H1 (cell line): ENCODE data around the gene PHACTR1. TPM values are rescaled to one million over a fixed set of nuclear protein-coding genes. Genes with fewer than 3 reads are reported as not detected.

Experiments used
- CTCF ChIA-PET: fragments of 300-600 bp; sonication (Branson Sonifier 250); formaldehyde crosslinking; loops from one replicate; lab custom pipeline; 2021; ENCODE audit not compliant: partially characterized antibody; lab: Charles Lee
- POLR2A ChIA-PET: fragments of 300-600 bp; sonication (Branson Sonifier 250); formaldehyde crosslinking; loops from one replicate; lab custom pipeline; 2021; ENCODE audit warnings: inconsistent platforms; ENCODE audit not compliant: partially characterized antibody; lab: Charles Lee
- DNase-seq, 2 experiments: peaks; one replicate each; pipeline versions ENCODE4 v3.0.0 to v3.0.0-alpha.2; 2010 to 2022; ENCODE audit warnings: low spot score in 2 of 2, low read depth in 1 of 2, mixed read lengths in 1 of 2
- FAIRE-seq: peaks from 2 replicates; lab custom pipeline; 2011; peaks lifted over from hg19 to GRCh38; lab: Jason Lieb, UNC
- H2AFZ ChIP-seq: 2 replicates; pipeline ENCODE4 v1.8.1; 2012; ENCODE audit warnings: low read length, inconsistent platforms
- H2AK5ac ChIP-seq: 2 replicates; pipeline ENCODE4 v1.6.1; 2013; ENCODE audit warnings: low read depth, low read length
- H2BK120ac ChIP-seq: replicated peaks from 2 replicates; pipeline ENCODE3; 2013; ENCODE audit warnings: low read depth, low read length, inconsistent platforms
- H2BK12ac ChIP-seq: 2 replicates; pipeline ENCODE4 v1.6.1; 2013; ENCODE audit warnings: low read depth, low read length
- H2BK15ac ChIP-seq: 2 replicates; pipeline ENCODE4 v1.6.1; 2013; ENCODE audit warnings: low read length
- H2BK20ac ChIP-seq: 2 replicates; pipeline ENCODE4 v1.6.1; 2013; ENCODE audit warnings: low read length
- H2BK5ac ChIP-seq: 2 replicates; pipeline ENCODE4 v1.6.1; 2013; ENCODE audit warnings: low read depth, low read length
- H3K14ac ChIP-seq: 2 replicates; pipeline ENCODE4 v1.6.1; 2013; ENCODE audit warnings: inconsistent platforms; ENCODE audit not compliant: insufficient read length
- H3K18ac ChIP-seq: 2 replicates; pipeline ENCODE4 v1.6.1; 2013; ENCODE audit warnings: low read length; ENCODE audit errors: extremely low read depth
- H3K23ac ChIP-seq: 2 replicates; pipeline ENCODE4 v1.6.1; 2013; ENCODE audit warnings: inconsistent platforms; ENCODE audit not compliant: insufficient read length
- H3K23me2 ChIP-seq: 2 replicates; pipeline ENCODE4 v1.6.1; 2013; ENCODE audit warnings: low read depth, low read length
- H3K27ac ChIP-seq: 2 replicates; pipeline ENCODE4 v1.6.1; 2011; ENCODE audit warnings: low read depth, low read length, inconsistent platforms
- H3K27me3 ChIP-seq, 4 experiments: replicated peaks in 1 of 4; 1 replicate in 1 of 4; 2 replicates in 3 of 4; pipeline versions ENCODE4 v1.6.1 to v1.8.1; 2011 to 2013; ENCODE audit warnings: low read length in 3 of 4, mild to moderate bottlenecking in 3 of 4, inconsistent platforms in 2 of 4, mixed read lengths in 2 of 4, moderate library complexity in 1 of 4; ENCODE audit not compliant: control insufficient read depth in 3 of 4, insufficient read depth in 3 of 4; ENCODE audit errors: extremely low read depth in 1 of 4
- H3K36me3 ChIP-seq, 4 experiments: 2 replicates each; pipeline versions ENCODE4 v1.6.1 to v1.8.1; 2011 to 2013; ENCODE audit warnings: mild to moderate bottlenecking in 4 of 4, low read length in 3 of 4, moderate library complexity in 2 of 4, control low read depth in 1 of 4, inconsistent platforms in 1 of 4; ENCODE audit not compliant: insufficient read depth in 4 of 4, control insufficient read depth in 2 of 4
- H3K4ac ChIP-seq: replicated peaks from 2 replicates; pipeline ENCODE3; 2013; ENCODE audit warnings: low read length, low read depth, mixed read lengths, inconsistent platforms; ENCODE audit not compliant: insufficient read length
- H3K4me1 ChIP-seq, 4 experiments: replicated peaks in 1 of 4; 1 replicate in 1 of 4; 2 replicates in 3 of 4; pipeline versions ENCODE4 v1.6.1 to v1.8.1; 2011 to 2013; ENCODE audit warnings: low read length in 3 of 4, inconsistent platforms in 2 of 4, mixed read lengths in 1 of 4; ENCODE audit not compliant: insufficient read depth in 4 of 4, control insufficient read depth in 3 of 4
- H3K4me2 ChIP-seq, 2 experiments: 2 replicates each; pipeline versions ENCODE4 v1.6.1 to v1.8.1; 2011 to 2013; ENCODE audit warnings: low read depth in 2 of 2, low read length in 2 of 2, control low read depth in 1 of 2, inconsistent platforms in 1 of 2, mild to moderate bottlenecking in 1 of 2; ENCODE audit not compliant: insufficient read depth in 1 of 2
- H3K4me3 ChIP-seq, 4 experiments: fragments of 200-600, 300-600 bp in 1 of 4; sonication (generic), shearing (Covaris generic), sonication (Bioruptor Twin) in 1 of 4; 2 replicates each; pipeline versions ENCODE4 v1.5.1 to v1.8.1; 2011 to 2016; ENCODE audit warnings: low read length in 4 of 4, low read depth in 3 of 4, control low read depth in 2 of 4, inconsistent platforms in 2 of 4, mild to moderate bottlenecking in 2 of 4, mixed read lengths in 1 of 4, moderate library complexity in 1 of 4; ENCODE audit not compliant: insufficient read depth in 2 of 4; ENCODE audit errors: extremely low read depth in 1 of 4
- H3K56ac ChIP-seq: replicated peaks from 2 replicates; pipeline ENCODE3; 2013; ENCODE audit warnings: low read depth, mild to moderate bottlenecking, mixed read lengths, low read length, inconsistent platforms; ENCODE audit not compliant: insufficient read length
- H3K79me1 ChIP-seq: 2 replicates; pipeline ENCODE4 v1.6.1; 2013; ENCODE audit warnings: low read depth, low read length, control low read depth
- H3K79me2 ChIP-seq, 2 experiments: 2 replicates each; pipeline versions ENCODE4 v1.6.1 to v1.8.1; 2012 to 2013; ENCODE audit warnings: low read length in 2 of 2, mild to moderate bottlenecking in 2 of 2, inconsistent platforms in 1 of 2; ENCODE audit not compliant: insufficient read depth in 2 of 2, control insufficient read depth in 1 of 2
- H3K9ac ChIP-seq, 4 experiments: replicated peaks in 1 of 4; 1 replicate in 1 of 4; 2 replicates in 3 of 4; pipeline versions ENCODE4 v1.6.1 to v1.8.1; 2011 to 2013; ENCODE audit warnings: low read depth in 3 of 4, low read length in 3 of 4, control low read depth in 2 of 4, mild to moderate bottlenecking in 2 of 4, moderate library complexity in 2 of 4, inconsistent platforms in 1 of 4; ENCODE audit errors: extremely low read depth in 1 of 4
- H3K9me3 ChIP-seq, 2 experiments: 2 replicates each; pipeline versions ENCODE4 v1.6.1 to v1.8.1; 2012 to 2013; ENCODE audit warnings: mild to moderate bottlenecking in 2 of 2, moderate library complexity in 2 of 2, control low read depth in 1 of 2, inconsistent platforms in 1 of 2, low read depth in 1 of 2, low read length in 1 of 2, mixed read lengths in 1 of 2; ENCODE audit not compliant: insufficient read depth in 2 of 2
- H4K20me1 ChIP-seq, 2 experiments: replicated peaks in 1 of 2; 2 replicates each; pipeline versions ENCODE3 to v1.8.1; 2011 to 2013; ENCODE audit warnings: inconsistent platforms in 2 of 2, low read length in 2 of 2, mild to moderate bottlenecking in 1 of 2; ENCODE audit not compliant: insufficient read depth in 2 of 2, control insufficient read depth in 1 of 2
- H4K5ac ChIP-seq: 2 replicates; pipeline ENCODE4 v1.6.1; 2013; ENCODE audit warnings: low read length, low read depth, mixed read lengths, inconsistent platforms; ENCODE audit not compliant: insufficient read length
- H4K8ac ChIP-seq: 2 replicates; pipeline ENCODE4 v1.8.0; 2013; ENCODE audit warnings: mild to moderate bottlenecking, moderate library complexity, low read length, inconsistent platforms; ENCODE audit not compliant: insufficient read depth; ENCODE audit errors: extremely low read depth
- H4K91ac ChIP-seq: replicated peaks from 2 replicates; pipeline ENCODE3; 2013; ENCODE audit warnings: low read length, mixed read lengths, inconsistent platforms; ENCODE audit not compliant: insufficient read length
- ATF2 ChIP-seq: IDR thresholded peaks from 2 replicates; pipeline ENCODE4 v1.6.1; 2012; ENCODE audit warnings: low read length, inconsistent platforms
- CBX5 ChIP-seq: fragments of 300-800, 300-1000 bp; sonication (generic); IDR thresholded peaks from 2 replicates; pipeline ENCODE4 v1.7.1; 2016; ENCODE audit warnings: antibody characterized with exemption, low read length, low read depth
- CEBPB ChIP-seq: IDR thresholded peaks from 2 replicates; pipeline ENCODE4 v1.6.1; 2012; ENCODE audit warnings: low read depth, low read length
- KDM1A ChIP-seq: fragments of 200-600, 300-600 bp; sonication (generic); IDR thresholded peaks from 2 replicates; pipeline ENCODE4 v1.7.1; 2016; ENCODE audit warnings: mild to moderate bottlenecking, low read length, borderline replicate concordance
- RNF2 ChIP-seq: fragments of 200-900, 300-1000 bp; sonication (generic); IDR thresholded peaks from 2 replicates; pipeline ENCODE4 v1.7.1; 2016; ENCODE audit warnings: borderline replicate concordance, low read depth, mild to moderate bottlenecking, antibody characterized with exemption, low read length; ENCODE audit not compliant: poor library complexity, severe bottlenecking; ENCODE audit errors: missing control alignments
- SIRT6 ChIP-seq: IDR thresholded peaks from one replicate; pipeline ENCODE4 v1.7.1; 2012; ENCODE audit warnings: low read length, inconsistent platforms
- SP1 ChIP-seq: IDR thresholded peaks from 2 replicates; pipeline ENCODE4 v1.6.1; 2011; ENCODE audit warnings: low read depth, low read length
- SP2 ChIP-seq: IDR thresholded peaks from 2 replicates; pipeline ENCODE4 v1.6.1; 2012; ENCODE audit warnings: mild to moderate bottlenecking, low read length, inconsistent platforms
- TAF1 ChIP-seq: IDR thresholded peaks from 2 replicates; pipeline ENCODE4 v1.6.1; 2011; ENCODE audit warnings: mild to moderate bottlenecking, low read depth, low read length
- WGBS, 2 experiments: shearing (Covaris generic) in 1 of 2; methylation state at CpG; one replicate each; pipeline versions ENCODE4 v1.1.6 to v1.1.7; 2013 to 2015; ENCODE audit warnings: low lambda C conversion rate in 2 of 2, mixed read lengths in 2 of 2, inconsistent platforms in 1 of 2, low coverage in 1 of 2, missing lambda C conversion rate in 1 of 2; ENCODE audit not compliant: insufficient replicate concordance in 2 of 2, insufficient coverage in 1 of 2, insufficient read length in 1 of 2; ENCODE audit errors: extremely low coverage in 1 of 2, missing lambda C conversion rate in 1 of 2; 5-methylcytosine and 5-hydroxymethylcytosine counted together
- polyA plus RNA-seq, 7 experiments: library from polyadenylated mRNA; depleted of rRNA in 3 of 7; stranded (reverse) in 5 of 7; unstranded in 2 of 7; fragments of >200 nt in 5 of 7; fragments of 200-250 nt in 2 of 7; gene quantifications; 1 replicate in 5 of 7; 2 replicates in 1 of 7; 4 replicates in 1 of 7; pipeline versions ENCODE4 v1.2.1 to v1.2.3, GENCODE V29; 2011 to 2013; ENCODE audit warnings: missing spikeins in 2 of 7, mixed read lengths in 2 of 7
- total RNA-seq: library from RNA; stranded (reverse); fragmentation: NEBNext Ultra II Directional; extraction: Animal tissue kit (Norgen Biotek cat#: 25700); gene quantifications from 2 replicates; pipeline ENCODE4 v1.2.1, GENCODE V29; 2021

The PHACTR1 gene
- total and polyA plus RNA-seq, 2 of the 8 experiments (the other 6 are each of a cell fraction or from before 2014, with no cell fraction given): 3.9 to 17.1 TPM

GRCh38 chr6:12749531-12750379 lies 33.2 kb downstream of the PHACTR1 start:
- H2AK5ac ChIP-seq: no peak overlapping the region
- CTCF ChIA-PET: interaction anchor here (0.7 to 1.4 kb wide), 2 partner anchors 11 to 116 kb away, joined by 3 read pairs; no protein-coding TSS in a partner anchor
- no peak for TF ChIP-seq CEBPB
- no peak for TF ChIP-seq ATF2
- TF ChIP-seq CBX5: no peak
- no peak for TF ChIP-seq RNF2
- TF ChIP-seq KDM1A: no peak
- TF ChIP-seq SP2: no peak
- TF ChIP-seq SIRT6: no peak
- no peak for TF ChIP-seq SP1
- TF ChIP-seq TAF1: no peak

More at GRCh38 chr6:12749531-12750379, 33.2 kb downstream of the PHACTR1 start:
- peak overlapping the region; percentile 43; the same call in 1 of the 2 replicates for H2BK12ac ChIP-seq
- peaks cover 0 to 2% of the 10 kb centered on the region in 2 experiments for H4K20me1 ChIP-seq
- H2BK20ac ChIP-seq: peak overlapping the region; percentile 49; the same call in 1 of the 2 replicates
- 1% methylated on average over 26 of the region's 75 CpGs; no CpG with 5 or more reads in 1 of the 2 experiments for whole genome bisulfite sequencing, 2 experiments
- H3K4me3 ChIP-seq: peak overlapping the region; percentile 69 to 85 (median 75)
- peak overlapping the region; percentile 79 to 88 for H3K4me2 ChIP-seq
- peak overlapping the region; percentile 79; the same call in 1 of the 2 replicates for H2BK5ac ChIP-seq
- H3K56ac ChIP-seq: peak overlapping the region; percentile 71
- H4K91ac ChIP-seq: no peak overlapping the region
- no peak overlapping the region; the same call in 1 of the 2 replicates for H4K8ac ChIP-seq
- H3K18ac ChIP-seq: peak overlapping the region; percentile 75; the same call in 1 of the 2 replicates
- H2AFZ ChIP-seq: no peak overlapping the region
- peaks cover 2% of the 10 kb centered on the region; the same call in 1 of the 2 replicates for H3K79me1 ChIP-seq
- H3K27me3 ChIP-seq: peaks cover 0 to 4% (median 0%) of the 10 kb centered on the region in 4 experiments; a peak in 3 of 7 replicates
- peak; percentile 25 to 81 for DNase-seq
- H3K23me2 ChIP-seq: peaks cover 10% of the 10 kb centered on the region
- 0 out of 8 replicates have a peak, but pooled peaks cover 0 to 2% (median 0%) of the 10 kb centered on the region in 4 experiments for H3K36me3 ChIP-seq
- no peak overlapping the region for H3K27ac ChIP-seq
- H3K9ac ChIP-seq: peak overlapping the region in 1 of 4 experiments; percentile 24; a peak in 1 of 7 replicates
- no peak for FAIRE-seq
- peaks cover 0 to 11% of the 10 kb centered on the region in 2 experiments; a peak in 2 of 4 replicates for H3K79me2 ChIP-seq
- no peak overlapping the region for H3K23ac ChIP-seq
- peak overlapping the region; percentile 63 for H3K4ac ChIP-seq
- POLR2A ChIA-PET: no interaction called here
- peaks cover 2 to 8% of the 10 kb centered on the region in 2 experiments; a peak in 3 of 4 replicates for H3K9me3 ChIP-seq
- peak overlapping the region; percentile 46; the same call in 1 of the 2 replicates for H2BK15ac ChIP-seq
- H3K4me1 ChIP-seq: peaks cover 2 to 11% (median 2%) of the 10 kb centered on the region in 4 experiments; a peak in 6 of 7 replicates
- no peak overlapping the region for H3K14ac ChIP-seq
- H4K5ac ChIP-seq: peak overlapping the region; percentile 49
- H2BK120ac ChIP-seq: no peak overlapping the region
